Measurements from ENCODE around the gene SERPINA4.

Gene SERPINA4

GRCh38 chr14:94569381-94570001 is 8.2 kb downstream of the SERPINA4 start:
- TF ChIP-seq GATA2 (IDR thresholded peaks at IDR 0.05; ENCODE audit: low read depth, low read length) (no peak), GATA3 (IDR thresholded peaks at IDR 0.05; ENCODE audit: low read depth, low read length) (no peak)

- no peak for TF ChIP-seq GATA2 (IDR thresholded peaks at IDR 0.05; ENCODE audit: low read depth, low read length)
- TF ChIP-seq GATA3 (IDR thresholded peaks at IDR 0.05; ENCODE audit: low read depth, low read length) = no peak
These were observed 8.8 kb downstream of the SERPINA4 start for GRCh38 chr14:94570002-94570400.

GRCh38 chr14:94570440-94570839 is 9.2 kb downstream of the SERPINA4 start:
- TF ChIP-seq GATA3 (IDR thresholded peaks at IDR 0.05; ENCODE audit: low read depth, low read length) = no peak
- no peak for TF ChIP-seq GATA2 (IDR thresholded peaks at IDR 0.05; ENCODE audit: low read depth, low read length)

- no peak for TF ChIP-seq GATA2 (IDR thresholded peaks at IDR 0.05; ENCODE audit: low read depth, low read length)
- no peak for TF ChIP-seq GATA3 (IDR thresholded peaks at IDR 0.05; ENCODE audit: low read depth, low read length)
These were observed 10.2 kb downstream of the SERPINA4 start for GRCh38 chr14:94571395-94571794.

- TF ChIP-seq GATA2 (IDR thresholded peaks at IDR 0.05; ENCODE audit: low read depth, low read length) = no peak
- TF ChIP-seq GATA3 (IDR thresholded peaks at IDR 0.05; ENCODE audit: low read depth, low read length) = no peak
These were observed 10.7 kb downstream of the SERPINA4 start for GRCh38 chr14:94571950-94572349.

- TF ChIP-seq GATA2 (IDR thresholded peaks at IDR 0.05; ENCODE audit: low read depth, low read length) (no peak), GATA3 (IDR thresholded peaks at IDR 0.05; ENCODE audit: low read depth, low read length) (no peak)
These were observed 11.5 kb downstream of the SERPINA4 start for GRCh38 chr14:94572637-94573303.

- TF ChIP-seq GATA3 (IDR thresholded peaks at IDR 0.05; ENCODE audit: low read depth, low read length) (no peak), GATA2 (IDR thresholded peaks at IDR 0.05; ENCODE audit: low read depth, low read length) (no peak)
These were observed 12.4 kb downstream of the SERPINA4 start for GRCh38 chr14:94573475-94574277.

GRCh38 chr14:94574336-94574735 is 13.1 kb downstream of the SERPINA4 start:
- TF ChIP-seq GATA3 (IDR thresholded peaks at IDR 0.05; ENCODE audit: low read depth, low read length) (no peak), GATA2 (IDR thresholded peaks at IDR 0.05; ENCODE audit: low read depth, low read length) (no peak)

- TF ChIP-seq GATA3 (IDR thresholded peaks at IDR 0.05; ENCODE audit: low read depth, low read length) (no peak), GATA2 (IDR thresholded peaks at IDR 0.05; ENCODE audit: low read depth, low read length) (no peak)
These were observed 14.7 kb downstream of the SERPINA4 start for GRCh38 chr14:94575730-94576585.

- TF ChIP-seq GATA3 (IDR thresholded peaks at IDR 0.05; ENCODE audit: low read depth, low read length) = no peak
- TF ChIP-seq GATA2 (IDR thresholded peaks at IDR 0.05; ENCODE audit: low read depth, low read length) = no peak
These were observed 17.5 kb downstream of the SERPINA4 start for GRCh38 chr14:94578712-94579111.

GRCh38 chr14:94581127-94581999 is 20.1 kb downstream of the SERPINA4 start, which contains the start of gene SERPINA5:
SERPINA5 (plus strand) TSS chr14:94581426; CDS start chr14:94587363, 5,937 bp downstream.
- TF ChIP-seq GATA3 (IDR thresholded peaks at IDR 0.05; ENCODE audit: low read depth, low read length) (no peak), GATA2 (IDR thresholded peaks at IDR 0.05; ENCODE audit: low read depth, low read length) (no peak)

- TF ChIP-seq GATA3 (IDR thresholded peaks at IDR 0.05; ENCODE audit: low read depth, low read length) = no peak
- TF ChIP-seq GATA2 (IDR thresholded peaks at IDR 0.05; ENCODE audit: low read depth, low read length) = no peak
These were observed 21.0 kb downstream of the SERPINA4 start for GRCh38 chr14:94582199-94582750.
